Activated CD8-positive, alpha-beta memory T cell treated with anti-CD3 and anti-CD28 coated beads, Interleukin-2, amount 50 U/mL, for 24 hours (primary cell): ENCODE measurements around the gene HDGFL1.

Experiments used
- DNase-seq: peaks from one replicate; pipeline ENCODE4 v3.0.0-alpha.2; 2020; ENCODE audit errors: extremely low read depth

HDGFL1 gene

DNA sequence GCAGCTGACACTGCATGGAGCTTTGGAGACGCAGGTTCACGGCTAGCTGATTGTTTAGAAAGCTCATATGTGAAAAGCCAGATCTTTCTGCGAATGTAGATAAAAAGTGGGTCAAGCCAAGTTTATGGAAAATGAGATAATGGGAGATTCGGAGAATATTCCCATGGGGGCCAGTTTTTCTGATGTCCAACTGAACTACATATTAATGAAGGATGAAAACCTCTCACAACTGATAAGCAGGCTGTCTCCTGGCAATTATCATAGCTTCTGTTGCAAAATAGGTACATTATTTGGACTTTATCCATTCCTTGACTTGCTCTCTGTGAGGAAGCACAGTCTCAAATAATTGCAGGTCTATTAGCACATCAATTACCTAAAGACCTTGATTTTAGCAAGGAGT is 21.1 kb downstream of the HDGFL1 start:
- no peak for DNase-seq

GRCh38 chr6:22593895-22594294 is 24.5 kb downstream of the HDGFL1 start:
- no peak for DNase-seq

- DNase-seq, result no peak
Measured at GRCh38 chr6:22596011-22596410, 26.6 kb downstream of the HDGFL1 start.

- DNase-seq, result no peak
Measured at GRCh38 chr6:22598339-22598738, 29.0 kb downstream of the HDGFL1 start.

- DNase-seq, result no peak
Measured at GRCh38 chr6:22600059-22600458, 30.7 kb downstream of the HDGFL1 start.

DNA sequence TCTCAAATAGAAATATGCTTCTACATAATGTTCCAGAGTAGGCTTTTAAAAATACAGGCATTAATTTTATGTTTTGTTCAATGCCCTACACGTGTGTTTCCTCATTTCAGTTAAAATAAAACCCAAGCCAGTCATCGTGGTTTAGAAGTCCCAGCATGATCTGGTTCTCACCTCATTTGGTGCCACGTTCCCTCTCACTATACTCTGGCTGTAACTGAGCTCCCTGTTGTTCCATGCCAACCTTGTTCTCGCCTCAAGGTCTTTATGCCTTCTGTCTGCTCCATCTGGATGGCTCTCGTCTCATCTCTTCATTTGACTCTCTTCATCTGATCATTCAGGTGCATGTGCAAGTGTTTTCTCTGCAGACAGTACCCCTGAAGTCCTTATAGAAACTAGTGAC is 32.6 kb downstream of the HDGFL1 start:
- DNase-seq, result no peak

DNA sequence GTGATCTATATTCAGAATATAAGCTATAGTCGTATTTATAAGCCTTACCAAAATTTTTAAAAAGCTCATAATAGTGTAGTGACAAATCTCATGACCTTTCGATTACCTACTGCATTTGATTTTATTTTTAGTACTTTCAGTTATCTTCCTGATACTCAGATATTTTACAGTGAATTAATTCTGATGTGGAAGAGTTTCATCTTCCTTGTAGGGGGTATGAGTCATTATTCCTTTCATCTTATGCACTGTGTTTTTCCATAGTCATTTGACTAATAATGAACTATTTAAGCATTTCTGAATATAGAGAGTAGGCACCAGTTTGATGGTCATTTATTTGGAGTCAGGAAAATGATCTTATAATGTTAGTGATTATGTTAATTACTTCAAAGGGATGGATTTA is 36.4 kb downstream of the HDGFL1 start:
- no peak for DNase-seq

DNA sequence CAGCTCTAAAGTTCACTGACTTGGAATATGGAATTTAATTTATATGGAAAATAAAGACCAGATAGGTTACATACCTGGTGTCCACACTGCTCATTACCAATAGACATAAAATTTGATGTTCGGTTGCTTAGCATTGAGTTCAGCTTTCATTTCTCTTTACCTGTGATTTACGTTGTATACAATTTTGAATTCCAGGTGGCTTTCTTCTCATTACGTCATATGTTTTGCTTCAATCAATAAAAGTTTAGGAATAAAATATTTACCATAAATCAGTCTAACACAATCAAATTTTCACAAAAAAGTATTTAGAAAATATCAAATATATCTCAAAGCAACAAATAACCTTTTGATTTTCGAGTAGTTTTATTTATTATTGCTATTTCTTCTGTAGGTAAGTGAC is 40.8 kb downstream of the HDGFL1 start:
- DNase-seq, result no peak

- no peak for DNase-seq
Measured at GRCh38 chr6:22612236-22612635, 42.9 kb downstream of the HDGFL1 start.

GRCh38 chr6:22613051-22613450 is 43.7 kb downstream of the HDGFL1 start:
- no peak for DNase-seq

GRCh38 chr6:22613695-22614094 is 44.3 kb downstream of the HDGFL1 start:
- DNase-seq, result no peak

DNA sequence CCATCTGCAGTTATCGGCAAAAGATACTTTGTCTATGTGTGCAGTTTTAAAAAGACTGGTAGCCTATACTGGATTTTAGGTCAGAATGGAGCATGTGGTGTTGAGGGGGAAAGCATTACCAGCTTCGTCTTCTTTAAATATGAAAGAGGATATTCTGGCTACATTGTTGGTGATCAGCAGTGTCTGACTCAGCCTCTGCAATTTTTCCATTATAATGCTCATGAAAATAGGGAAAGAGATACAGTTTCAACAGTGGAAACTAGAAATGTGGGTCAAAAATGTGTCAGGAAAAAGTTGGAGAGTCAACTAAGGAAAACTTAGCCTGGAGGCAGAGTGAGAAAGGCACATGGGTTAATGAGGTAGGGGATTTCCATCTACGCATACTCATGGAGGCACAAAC is 45.2 kb downstream of the HDGFL1 start:
- no peak for DNase-seq

- no peak for DNase-seq
Measured at GRCh38 chr6:22621028-22621427, 51.7 kb downstream of the HDGFL1 start.
